Measurements from ENCODE around the gene DPH6.

DNA sequence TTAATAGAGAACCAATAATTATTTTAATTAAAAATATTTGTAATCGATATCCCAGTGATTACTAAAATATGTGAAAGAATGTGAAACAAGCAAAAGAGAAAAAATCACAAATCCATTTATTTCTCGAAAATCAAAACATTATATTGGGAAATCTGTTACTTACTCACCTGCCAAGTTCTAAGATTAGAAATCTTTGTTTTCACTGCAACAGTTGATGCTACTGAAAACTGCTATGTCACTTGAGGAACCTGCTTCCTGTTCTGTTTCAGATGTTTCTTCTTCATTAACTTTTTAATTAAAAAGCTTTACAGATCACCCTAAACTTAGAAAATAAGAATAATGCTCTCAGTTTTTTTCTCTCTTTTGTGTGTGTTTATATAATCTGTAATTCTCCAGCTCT lies 13.7 kb upstream of the DPH6 start:
- TF ChIP-seq CTCF (IDR thresholded peaks at IDR 0.05) = no peak
- TF ChIP-seq POLR2A (IDR thresholded peaks at IDR 0.05) = no peak

Measured in thyroid gland (tissue), 4 donors.